ENCODE results near the gene UBTD1. TPM values are rescaled to one million over a fixed set of nuclear protein-coding genes. Genes with fewer than 3 reads are reported as not detected.

UBTD1 gene
- total and polyA plus RNA-seq, 10 donors = 4.5 to 17.6 (median 11.8) TPM

DNA sequence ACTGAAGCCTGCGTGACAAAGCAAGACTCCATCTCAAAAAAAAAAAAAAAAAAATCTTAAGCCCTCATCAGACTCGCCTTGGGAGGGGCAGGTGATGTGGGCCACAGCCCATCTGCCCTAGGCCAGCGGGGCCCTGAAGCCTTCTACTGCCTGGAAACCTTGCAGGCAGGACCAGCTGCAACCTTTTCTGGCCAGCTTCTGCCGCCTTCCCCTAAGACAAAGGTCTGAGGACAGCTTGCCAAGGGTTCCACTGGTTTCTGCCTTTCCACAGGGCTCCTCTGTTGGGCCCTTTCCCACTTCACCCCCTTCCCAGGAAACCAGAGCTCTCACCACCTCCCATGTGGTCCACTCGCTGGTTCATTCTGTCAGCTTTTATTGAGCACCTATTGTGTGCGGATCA is 35.2 kb downstream of the UBTD1 start:
- no peak for DNase-seq
- H3K4me3 ChIP-seq = no peak overlapping the region
- no peak overlapping the region for H3K27ac ChIP-seq
- TF ChIP-seq POLR2A (IDR thresholded peaks at IDR 0.05) = no peak
- TF ChIP-seq POLR2AphosphoS5 (IDR thresholded peaks at IDR 0.05) = no peak
- TF ChIP-seq, protein P1, sequence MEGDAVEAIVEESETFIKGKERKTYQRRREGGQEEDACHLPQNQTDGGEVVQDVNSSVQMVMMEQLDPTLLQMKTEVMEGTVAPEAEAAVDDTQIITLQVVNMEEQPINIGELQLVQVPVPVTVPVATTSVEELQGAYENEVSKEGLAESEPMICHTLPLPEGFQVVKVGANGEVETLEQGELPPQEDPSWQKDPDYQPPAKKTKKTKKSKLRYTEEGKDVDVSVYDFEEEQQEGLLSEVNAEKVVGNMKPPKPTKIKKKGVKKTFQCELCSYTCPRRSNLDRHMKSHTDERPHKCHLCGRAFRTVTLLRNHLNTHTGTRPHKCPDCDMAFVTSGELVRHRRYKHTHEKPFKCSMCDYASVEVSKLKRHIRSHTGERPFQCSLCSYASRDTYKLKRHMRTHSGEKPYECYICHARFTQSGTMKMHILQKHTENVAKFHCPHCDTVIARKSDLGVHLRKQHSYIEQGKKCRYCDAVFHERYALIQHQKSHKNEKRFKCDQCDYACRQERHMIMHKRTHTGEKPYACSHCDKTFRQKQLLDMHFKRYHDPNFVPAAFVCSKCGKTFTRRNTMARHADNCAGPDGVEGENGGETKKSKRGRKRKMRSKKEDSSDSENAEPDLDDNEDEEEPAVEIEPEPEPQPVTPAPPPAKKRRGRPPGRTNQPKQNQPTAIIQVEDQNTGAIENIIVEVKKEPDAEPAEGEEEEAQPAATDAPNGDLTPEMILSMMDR (IDR thresholded peaks at IDR 0.05 in 8 of 11, conservative IDR thresholded peaks at IDR 0.05 in 3 of 11) = no peak
- 79 to 91% (median 84%) methylated on average over 6 of the region's 6 CpGs for WGBS, 5 donors
- no peaks in the 10 kb centered on the region for H3K36me3 ChIP-seq
- no peaks in the 10 kb centered on the region for H3K27me3 ChIP-seq (replicated peaks in 1 of 7)
- H3K9me3 ChIP-seq = no peaks in the 10 kb centered on the region
- no peaks in the 10 kb centered on the region for H3K4me1 ChIP-seq
- intact Hi-C loops (cut with DNase I; ENCODE audit: low total_unique reads) = no loop called here

DNA sequence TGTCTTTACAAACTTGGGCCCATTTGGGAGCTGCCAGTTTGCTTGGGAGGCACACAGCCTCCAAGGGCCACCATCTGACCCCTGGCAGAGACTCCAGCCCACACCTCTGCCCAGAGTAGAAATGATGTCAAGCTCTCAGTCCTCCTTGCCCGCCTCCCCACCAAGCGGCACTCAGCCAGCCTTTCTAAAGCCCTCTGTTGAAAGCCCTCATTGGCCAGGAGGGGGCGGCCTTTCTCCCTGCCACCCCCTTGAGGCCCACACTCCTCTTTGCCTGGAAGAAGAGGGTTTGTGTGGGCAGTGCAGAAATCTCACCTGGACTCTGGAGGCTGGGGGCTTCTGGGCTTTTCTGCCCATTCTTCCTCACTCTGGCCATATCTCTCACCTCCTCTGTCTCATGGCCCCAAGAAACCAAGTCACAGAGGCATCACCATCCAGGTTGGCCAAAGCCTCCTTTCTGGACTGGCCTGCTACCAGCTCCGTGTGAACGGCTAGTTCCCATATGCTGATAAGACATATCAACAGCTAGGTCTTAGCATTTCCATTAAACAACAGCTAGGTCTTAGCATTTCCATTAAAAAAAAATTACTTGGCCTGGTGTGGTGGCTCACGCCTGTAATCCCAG is 36.1 kb downstream of the UBTD1 start:
- no peak for TF ChIP-seq POLR2A (IDR thresholded peaks at IDR 0.05)
- TF ChIP-seq, protein P1 (IDR thresholded peaks at IDR 0.05 in 8 of 11, conservative IDR thresholded peaks at IDR 0.05 in 3 of 11) = peak in 6 of 11 experiments; percentile 20 to 65 (median 50)
- WGBS, 5 donors = 79 to 90% (median 85%) methylated on average over 6 of the region's 6 CpGs
- H3K36me3 ChIP-seq = no peaks in the 10 kb centered on the region
- no peak overlapping the region for H3K27ac ChIP-seq
- intact Hi-C loops (cut with DNase I; ENCODE audit: low total_unique reads) = no loop called here
- H3K4me1 ChIP-seq = peaks cover 0 to 2% (median 0%) of the 10 kb centered on the region in 6 donors
- no peak overlapping the region for H3K4me3 ChIP-seq
- DNase-seq = peak; percentile 66
- H3K27me3 ChIP-seq (replicated peaks in 1 of 7) = no peaks in the 10 kb centered on the region
- no peaks in the 10 kb centered on the region for H3K9me3 ChIP-seq

DNA sequence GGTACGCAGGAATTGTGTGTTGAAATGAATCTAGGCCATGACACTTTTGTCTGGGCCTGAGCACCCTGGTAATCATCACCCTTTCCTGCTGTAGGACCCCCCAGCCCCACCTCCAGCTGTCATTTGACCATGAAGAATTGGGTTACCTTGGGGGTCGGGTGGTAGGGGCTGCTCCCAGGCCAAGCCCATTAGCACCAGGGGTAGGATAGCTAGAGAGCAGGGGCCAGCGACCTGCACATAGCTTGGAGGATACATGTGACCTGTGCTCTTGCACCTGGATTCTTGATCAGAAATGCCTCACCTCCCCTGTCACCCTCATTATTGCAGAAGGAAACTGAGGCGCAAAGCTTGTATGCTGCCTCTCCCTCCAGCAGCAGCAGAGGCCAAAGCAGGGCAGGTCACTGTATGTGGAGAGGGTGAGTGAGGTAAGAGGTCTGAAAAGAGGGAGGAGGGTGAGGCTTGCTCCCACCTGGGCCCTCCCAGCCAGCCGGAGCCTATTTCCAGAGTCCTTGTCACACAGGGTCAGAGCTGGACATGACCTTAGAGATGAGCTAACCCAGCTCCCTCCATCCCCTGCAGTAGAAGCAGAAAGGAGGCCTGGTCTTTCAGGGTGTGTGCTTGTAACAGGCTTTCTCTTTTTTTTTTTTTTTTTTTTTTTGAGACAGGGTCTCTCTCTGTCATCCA is 38.6 kb downstream of the UBTD1 start:
- no peaks in the 10 kb centered on the region for H3K36me3 ChIP-seq
- peaks cover 0 to 15% (median 5%) of the 10 kb centered on the region in 6 donors for H3K4me1 ChIP-seq
- H3K9me3 ChIP-seq = no peaks in the 10 kb centered on the region
- peak; percentile 42 for DNase-seq
- no peak overlapping the region for H3K27ac ChIP-seq
- intact Hi-C loops (cut with DNase I; ENCODE audit: low total_unique reads) = no loop called here
- no peak overlapping the region for H3K4me3 ChIP-seq
- TF ChIP-seq, protein P1 (IDR thresholded peaks at IDR 0.05 in 8 of 11, conservative IDR thresholded peaks at IDR 0.05 in 3 of 11) = no peak
- TF ChIP-seq POLR2A (IDR thresholded peaks at IDR 0.05) (no peak), POLR2AphosphoS5 (IDR thresholded peaks at IDR 0.05) (no peak)
- WGBS, 5 donors = 86 to 98% (median 95%) methylated on average over 5 of the region's 5 CpGs
- H3K27me3 ChIP-seq (replicated peaks in 1 of 7) = no peaks in the 10 kb centered on the region

GRCh38 chr10:97538411-97538810 is 39.7 kb downstream of the UBTD1 start:
- TF ChIP-seq POLR2AphosphoS5 (IDR thresholded peaks at IDR 0.05) (no peak), POLR2A (IDR thresholded peaks at IDR 0.05) (no peak)
- TF ChIP-seq, protein P1 (IDR thresholded peaks at IDR 0.05 in 8 of 11, conservative IDR thresholded peaks at IDR 0.05 in 3 of 11) = no peak
- no peaks in the 10 kb centered on the region for H3K27me3 ChIP-seq (replicated peaks in 1 of 7)
- no peaks in the 10 kb centered on the region for H3K9me3 ChIP-seq
- no peak overlapping the region for H3K4me3 ChIP-seq
- H3K4me1 ChIP-seq = peaks cover 2 to 25% (median 16%) of the 10 kb centered on the region in 6 donors
- H3K27ac ChIP-seq = no peak overlapping the region
- 79 to 90% (median 89%) methylated on average over 4 of the region's 4 CpGs for WGBS, 5 donors
- H3K36me3 ChIP-seq = no peaks in the 10 kb centered on the region
- DNase-seq = peak; percentile 11
- intact Hi-C loops (cut with DNase I; ENCODE audit: low total_unique reads) = no loop called here

Data from spleen (tissue), 11 donors.